H9 (cell line): ENCODE results near the gene CYP26A1. TPM values are rescaled to one million over a fixed set of nuclear protein-coding genes. Genes with fewer than 3 reads are reported as not detected.

ENCODE experiments used
- DNase-seq: peaks from one replicate; pipeline ENCODE4 v3.0.0-alpha.2; 2017
- H2AFZ ChIP-seq: one replicate; pipeline ENCODE4 v1.6.1; 2013; ENCODE audit warnings: mild to moderate bottlenecking, low read length, control low read depth, moderate library complexity
- H2AK5ac ChIP-seq: 2 replicates; pipeline ENCODE4 v1.6.1; 2013; ENCODE audit warnings: low read length, control low read depth, mixed read lengths; ENCODE audit not compliant: insufficient read length
- H2BK120ac ChIP-seq: one replicate; pipeline ENCODE4 v1.6.1; 2013; ENCODE audit warnings: low read depth, mild to moderate bottlenecking, low read length, control low read depth, inconsistent platforms; ENCODE audit not compliant: poor library complexity, severe bottlenecking
- H2BK12ac ChIP-seq: 2 replicates; pipeline ENCODE4 v1.6.1; 2013; ENCODE audit warnings: low read length, control low read depth, mixed read lengths, low read depth; ENCODE audit not compliant: insufficient read length
- H2BK15ac ChIP-seq: 2 replicates; pipeline ENCODE4 v1.6.1; 2013; ENCODE audit warnings: low read depth, low read length, control low read depth
- H2BK20ac ChIP-seq: one replicate; pipeline ENCODE4 v1.6.1; 2013; ENCODE audit warnings: low read depth, mild to moderate bottlenecking, low read length, control low read depth, inconsistent platforms; ENCODE audit not compliant: poor library complexity, severe bottlenecking
- H2BK5ac ChIP-seq: 2 replicates; pipeline ENCODE4 v1.6.1; 2013; ENCODE audit warnings: low read length, control low read depth, mixed read lengths; ENCODE audit not compliant: insufficient read length
- H3K14ac ChIP-seq: 2 replicates; pipeline ENCODE4 v1.6.1; 2013; ENCODE audit warnings: low read length, control low read depth; ENCODE audit not compliant: insufficient read depth
- H3K18ac ChIP-seq: 2 replicates; pipeline ENCODE4 v1.6.1; 2013; ENCODE audit warnings: low read depth, mild to moderate bottlenecking, mixed read lengths, low read length, control low read depth; ENCODE audit not compliant: insufficient read length
- H3K23ac ChIP-seq: 2 replicates; pipeline ENCODE4 v1.6.1; 2013; ENCODE audit warnings: low read length, control low read depth, mixed read lengths, low read depth; ENCODE audit not compliant: insufficient read length
- H3K23me2 ChIP-seq: 2 replicates; pipeline ENCODE4 v1.6.1; 2013; ENCODE audit warnings: low read depth, mild to moderate bottlenecking, mixed read lengths, low read length, control low read depth; ENCODE audit not compliant: insufficient read length, poor library complexity, severe bottlenecking
- H3K27ac ChIP-seq: 2 replicates; pipeline ENCODE4 v1.5.1; 2013; ENCODE audit warnings: low read length, control low read depth, mixed read lengths, low read depth; ENCODE audit not compliant: insufficient read length
- H3K27me3 ChIP-seq: 2 replicates; pipeline ENCODE4 v1.6.1; 2013; ENCODE audit warnings: low read length, control low read depth, inconsistent platforms; ENCODE audit not compliant: insufficient read depth
- H3K4ac ChIP-seq: 2 replicates; pipeline ENCODE4 v1.6.1; 2013; ENCODE audit warnings: low read depth, mild to moderate bottlenecking, control low read depth, inconsistent platforms, low read length, moderate library complexity
- H3K4me1 ChIP-seq: 2 replicates; pipeline ENCODE4 v1.6.1; 2013; ENCODE audit warnings: low read length, control low read depth, inconsistent platforms; ENCODE audit not compliant: insufficient read depth
- H3K4me2 ChIP-seq: 2 replicates; pipeline ENCODE4 v1.6.1; 2013; ENCODE audit warnings: low read length, control low read depth, mixed read lengths; ENCODE audit not compliant: insufficient read length, insufficient read depth
- H3K56ac ChIP-seq: 2 replicates; pipeline ENCODE4 v1.6.1; 2013; ENCODE audit warnings: low read depth, mild to moderate bottlenecking, mixed read lengths, low read length, control low read depth; ENCODE audit not compliant: insufficient read length
- H3K79me1 ChIP-seq: 2 replicates; pipeline ENCODE4 v1.6.1; 2013; ENCODE audit warnings: low read depth, mild to moderate bottlenecking, moderate library complexity, low read length, control low read depth, inconsistent platforms; ENCODE audit not compliant: insufficient read depth, poor library complexity, severe bottlenecking
- H3K79me2 ChIP-seq: 2 replicates; pipeline ENCODE4 v1.6.1; 2013; ENCODE audit warnings: low read length, control low read depth, inconsistent platforms; ENCODE audit not compliant: insufficient read depth
- H3K9ac ChIP-seq: 2 replicates; pipeline ENCODE4 v1.6.1; 2013; ENCODE audit warnings: low read length, control low read depth, mixed read lengths; ENCODE audit not compliant: insufficient read length; ENCODE audit errors: extremely low read depth
- H3K9me3 ChIP-seq: one replicate; pipeline ENCODE4 v1.6.1; 2013; ENCODE audit warnings: low read depth, low read length, inconsistent platforms; ENCODE audit not compliant: control insufficient read depth
- H3T11ph ChIP-seq: one replicate; pipeline ENCODE4 v1.6.1; 2013; ENCODE audit warnings: mild to moderate bottlenecking, low read length, control low read depth, inconsistent platforms
- H4K20me1 ChIP-seq: one replicate; pipeline ENCODE4 v1.6.1; 2013; ENCODE audit not compliant: control insufficient read depth, insufficient read length, insufficient read depth
- H4K5ac ChIP-seq: 2 replicates; pipeline ENCODE4 v1.6.1; 2013; ENCODE audit warnings: low read depth, mild to moderate bottlenecking, mixed read lengths, low read length, control low read depth; ENCODE audit not compliant: insufficient read length
- H4K8ac ChIP-seq: replicated peaks from 2 replicates; pipeline ENCODE4 v1.6.1; 2013; ENCODE audit warnings: low read length, control low read depth, mixed read lengths, low read depth; ENCODE audit not compliant: insufficient read length
- H4K91ac ChIP-seq: 2 replicates; pipeline ENCODE4 v1.6.1; 2013; ENCODE audit warnings: low read depth, mild to moderate bottlenecking, moderate library complexity, mixed read lengths, low read length, control low read depth; ENCODE audit not compliant: insufficient read length
- H3K27ac Mint-ChIP-seq, 3 experiments: 2 replicates in 2 of 3; 3 replicates in 1 of 3; pipeline ENCODE4 v1.8.0; 2020 to 2021; ENCODE audit warnings: mixed read lengths in 3 of 3, mild to moderate bottlenecking in 1 of 3, moderate library complexity in 1 of 3
- H3K27me3 Mint-ChIP-seq: 2 replicates; pipeline ENCODE4 v1.8.0; 2021; ENCODE audit warnings: low read depth, mild to moderate bottlenecking, moderate library complexity, mixed read lengths
- H3K36me3 Mint-ChIP-seq, 3 experiments: 2 replicates in 2 of 3; 3 replicates in 1 of 3; pipeline ENCODE4 v1.8.0; 2020 to 2021; ENCODE audit warnings: low read depth in 3 of 3, mixed read lengths in 3 of 3; ENCODE audit not compliant: insufficient read depth in 1 of 3
- H3K4me1 Mint-ChIP-seq, 2 experiments: 2 replicates each; pipeline ENCODE4 v1.8.0; 2020; ENCODE audit warnings: mixed read lengths in 2 of 2
- H3K4me3 Mint-ChIP-seq, 2 experiments: 2 replicates in 1 of 2; 3 replicates in 1 of 2; pipeline ENCODE4 v1.8.0; 2020 to 2021; ENCODE audit warnings: mild to moderate bottlenecking in 2 of 2, mixed read lengths in 2 of 2, moderate library complexity in 1 of 2
- H3K9me3 Mint-ChIP-seq, 2 experiments: 2 replicates in 1 of 2; 3 replicates in 1 of 2; pipeline ENCODE4 v1.8.0; 2020; ENCODE audit warnings: mild to moderate bottlenecking in 2 of 2, mixed read lengths in 2 of 2, moderate library complexity in 1 of 2
- whole genome bisulfite sequencing: extraction: QIAGEN DNeasy Blood & Tissue Kit; methylation state at CpG from one replicate; pipeline ENCODE4 v1.1.7; 2013; ENCODE audit warnings: missing lambda C conversion rate, low lambda C conversion rate, mixed read lengths; ENCODE audit not compliant: insufficient read length; ENCODE audit errors: extremely low coverage; 5-methylcytosine and 5-hydroxymethylcytosine counted together
- total RNA-seq: library from RNA; stranded (reverse); gene quantifications from 2 replicates; pipeline ENCODE4 v1.2.1, GENCODE V29; 2021
- TF ChIP-seq, protein P1 (sequence below): fragments of 200-600 bp; sonication (generic); conservative IDR thresholded peaks from 3 replicates; pipeline ENCODE4 v1.8.0; 2021; ENCODE audit warnings: antibody characterized with exemption, mild to moderate bottlenecking

CYP26A1 gene
- total RNA-seq, 1 experiment from 2014 or later: 72.1 TPM

DNA sequence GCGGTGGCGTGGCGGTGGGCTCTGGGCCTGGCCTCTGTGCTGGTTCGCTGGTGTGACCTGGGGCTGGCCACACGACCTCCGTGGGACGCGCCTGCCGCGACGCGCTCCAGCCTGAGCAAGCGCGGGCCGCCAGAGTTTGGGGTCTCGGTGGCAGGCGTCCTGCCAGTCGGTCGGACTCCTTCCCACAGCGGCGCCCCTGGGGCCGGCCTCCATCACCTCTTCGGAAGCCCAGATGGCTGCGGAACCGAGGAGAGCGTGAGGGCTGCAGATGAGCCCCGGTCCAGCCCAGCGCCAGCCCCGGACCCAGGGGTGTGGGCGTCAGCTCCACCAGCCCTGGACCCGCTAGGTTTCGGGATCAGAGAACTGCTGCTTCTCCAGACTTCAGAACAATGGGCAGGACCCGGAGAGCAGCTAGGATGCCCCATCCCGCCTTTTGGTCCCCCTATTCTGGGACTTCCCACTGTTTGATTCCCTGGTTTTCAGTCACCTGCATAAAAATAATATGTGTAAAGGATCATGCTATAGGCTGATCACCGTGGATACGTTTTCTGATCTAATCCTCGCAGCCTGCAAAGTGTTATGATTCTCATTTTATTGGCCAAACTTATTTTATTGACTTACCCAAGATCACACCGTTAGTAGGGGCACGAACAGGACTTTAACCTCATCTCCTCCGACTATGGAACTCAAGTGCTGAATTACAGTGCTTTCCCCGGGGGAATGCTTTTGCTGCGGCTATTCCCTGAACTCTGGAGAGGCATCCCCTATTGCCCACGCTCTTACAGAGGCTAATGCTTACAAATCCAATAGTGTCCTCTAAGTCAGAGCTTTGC is 10.3 kb upstream of the CYP26A1 start:
- H4K20me1 ChIP-seq: no peaks in the 10 kb centered on the region
- Mint-ChIP-seq H3K4me3 (peak overlapping the region; percentile 4 to 5; a peak in 2 of 5 replicates), H3K27me3 (peaks cover 93% of the 10 kb centered on the region), H3K36me3 (peaks cover 0 to 14% (median 5%) of the 10 kb centered on the region in 3 experiments; a peak in 5 of 7 replicates), H3K4me1 (peaks cover 24 to 50% of the 10 kb centered on the region in 2 experiments), H3K27ac (no peak overlapping the region), H3K9me3 (peaks cover 6 to 11% of the 10 kb centered on the region in 2 experiments; a peak in 4 of 5 replicates)
- no peak overlapping the region for H3K23ac ChIP-seq
- H3K4ac ChIP-seq: no peak overlapping the region
- H4K8ac ChIP-seq: no peak overlapping the region
- H3K4me1 ChIP-seq: no peaks in the 10 kb centered on the region
- no peak overlapping the region for H2BK5ac ChIP-seq
- no peak overlapping the region for H2AK5ac ChIP-seq
- peak overlapping the region; percentile 18 for H3K4me2 ChIP-seq
- H4K5ac ChIP-seq: no peak overlapping the region
- no peak overlapping the region for H3K18ac ChIP-seq
- no CpG with 5 or more reads among the region's 43 CpGs for WGBS
- H3K27me3 ChIP-seq: peaks cover 83% of the 10 kb centered on the region
- no peak overlapping the region for H2BK15ac ChIP-seq
- H3K9ac ChIP-seq: no peak overlapping the region
- H3K23me2 ChIP-seq: peaks cover 4% of the 10 kb centered on the region
- no peak overlapping the region for H2BK20ac ChIP-seq
- H3T11ph ChIP-seq: no peak overlapping the region
- no peaks in the 10 kb centered on the region for H3K9me3 ChIP-seq
- no peaks in the 10 kb centered on the region for H3K79me1 ChIP-seq
- H3K79me2 ChIP-seq: no peaks in the 10 kb centered on the region
- H3K14ac ChIP-seq: no peak overlapping the region; the same call in 1 of the 2 replicates
- H3K56ac ChIP-seq: no peak overlapping the region
- H2BK120ac ChIP-seq: no peak overlapping the region
- no peak for DNase-seq
- TF ChIP-seq, protein P1, sequence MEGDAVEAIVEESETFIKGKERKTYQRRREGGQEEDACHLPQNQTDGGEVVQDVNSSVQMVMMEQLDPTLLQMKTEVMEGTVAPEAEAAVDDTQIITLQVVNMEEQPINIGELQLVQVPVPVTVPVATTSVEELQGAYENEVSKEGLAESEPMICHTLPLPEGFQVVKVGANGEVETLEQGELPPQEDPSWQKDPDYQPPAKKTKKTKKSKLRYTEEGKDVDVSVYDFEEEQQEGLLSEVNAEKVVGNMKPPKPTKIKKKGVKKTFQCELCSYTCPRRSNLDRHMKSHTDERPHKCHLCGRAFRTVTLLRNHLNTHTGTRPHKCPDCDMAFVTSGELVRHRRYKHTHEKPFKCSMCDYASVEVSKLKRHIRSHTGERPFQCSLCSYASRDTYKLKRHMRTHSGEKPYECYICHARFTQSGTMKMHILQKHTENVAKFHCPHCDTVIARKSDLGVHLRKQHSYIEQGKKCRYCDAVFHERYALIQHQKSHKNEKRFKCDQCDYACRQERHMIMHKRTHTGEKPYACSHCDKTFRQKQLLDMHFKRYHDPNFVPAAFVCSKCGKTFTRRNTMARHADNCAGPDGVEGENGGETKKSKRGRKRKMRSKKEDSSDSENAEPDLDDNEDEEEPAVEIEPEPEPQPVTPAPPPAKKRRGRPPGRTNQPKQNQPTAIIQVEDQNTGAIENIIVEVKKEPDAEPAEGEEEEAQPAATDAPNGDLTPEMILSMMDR: no peak
- no peak overlapping the region for H3K27ac ChIP-seq
- H4K91ac ChIP-seq: no peak overlapping the region
- H2AFZ ChIP-seq: no peak overlapping the region
- no peak overlapping the region for H2BK12ac ChIP-seq
